ENCODE measurements around the gene FADS2.

Gene FADS2

DNA sequence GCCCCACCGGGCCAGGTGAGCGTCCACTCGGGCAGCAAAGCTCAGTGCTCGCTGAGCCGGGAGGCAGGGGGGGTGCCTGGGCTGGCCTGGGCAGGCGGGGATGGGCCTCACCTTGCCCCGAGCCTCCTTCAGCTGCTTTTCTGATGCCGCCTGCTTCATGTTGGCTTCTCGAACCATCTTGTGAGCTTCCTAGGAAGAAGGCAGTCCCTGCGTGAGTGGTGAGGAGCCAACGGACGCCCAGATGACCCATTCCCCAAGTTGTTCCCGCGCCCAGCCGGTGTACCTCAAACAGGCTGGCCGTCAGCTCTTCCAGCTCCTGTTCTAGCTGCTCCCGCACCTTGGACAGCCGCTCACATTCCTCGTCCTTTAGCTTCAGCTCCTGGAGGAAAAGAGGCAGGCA lies 79.2 kb downstream of the FADS2 start:
- DNase-seq (ENCODE audit: low spot score), result no peak

DNA sequence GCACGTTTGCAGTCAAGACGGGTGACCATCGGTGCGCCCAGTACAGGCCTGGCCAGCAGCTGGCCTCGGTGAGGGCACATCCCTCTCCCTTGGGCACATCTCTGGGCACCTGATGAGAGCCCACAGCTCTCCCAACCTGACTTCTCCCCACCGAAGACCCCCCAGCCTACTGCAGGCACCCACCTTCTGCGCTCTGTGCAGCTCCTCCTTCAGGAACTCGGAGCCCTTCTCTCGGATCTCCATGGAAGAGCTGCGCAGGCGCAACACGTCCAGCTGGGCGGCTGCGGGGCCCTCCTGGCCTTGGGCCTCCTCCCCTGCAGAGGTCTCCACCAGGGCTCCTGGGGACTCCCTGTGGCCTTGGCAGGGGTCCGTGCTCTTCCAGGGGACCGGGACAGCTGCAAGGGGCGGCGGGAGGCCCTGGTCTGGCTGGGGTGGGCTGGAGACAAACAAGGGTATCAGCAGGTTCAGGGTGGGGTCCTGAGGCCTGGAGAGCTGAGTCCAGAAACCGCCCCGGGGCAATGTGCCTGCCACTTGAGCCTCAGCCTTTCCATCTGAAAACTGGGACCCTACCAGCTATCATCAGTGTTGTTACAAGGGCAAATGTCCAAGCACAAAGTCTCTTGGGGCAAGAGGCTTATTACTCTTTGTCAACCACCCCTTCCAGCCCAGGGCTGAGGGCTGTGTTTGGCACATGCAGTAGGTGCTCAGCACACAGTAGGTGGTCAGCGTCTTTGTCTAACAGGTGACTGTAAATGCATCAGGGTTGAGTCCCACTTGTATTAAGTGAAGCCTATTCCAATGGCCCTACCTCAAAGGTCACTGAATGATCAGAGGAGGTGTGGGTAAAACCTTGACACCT lies 80.0 kb downstream of the FADS2 start:
- no peak for DNase-seq (ENCODE audit: low spot score)

DNA sequence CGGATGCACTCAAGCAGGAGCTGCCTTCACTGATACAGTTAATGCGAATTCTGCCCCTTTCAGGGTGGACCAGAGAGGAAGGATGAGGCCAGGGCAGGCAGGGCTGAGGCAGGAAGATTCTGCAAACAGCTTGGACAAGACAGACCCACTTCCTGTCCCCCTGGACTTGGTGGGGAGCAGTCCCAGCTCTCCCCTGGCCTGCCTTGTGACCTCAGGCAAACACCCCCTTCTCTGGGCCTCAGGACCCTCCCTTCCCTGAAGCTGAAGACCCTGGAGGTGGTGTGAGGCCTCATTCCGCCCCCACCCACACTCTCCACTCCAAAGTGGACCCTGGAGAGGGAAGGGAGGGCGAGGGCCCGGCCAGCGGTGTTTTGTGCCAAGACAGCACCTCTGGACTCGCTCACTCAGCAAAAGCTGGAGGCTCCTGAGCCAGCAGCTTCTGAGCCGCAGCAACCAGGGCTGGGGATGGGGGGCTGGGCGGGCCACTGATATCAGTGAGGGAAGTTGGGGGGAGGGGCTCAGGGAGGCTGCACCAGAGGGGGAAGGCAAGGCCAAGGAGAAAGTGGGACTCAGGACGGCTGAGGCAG lies 80.7 kb downstream of the FADS2 start:
- DNase-seq (ENCODE audit: low spot score), result no peak

DNA sequence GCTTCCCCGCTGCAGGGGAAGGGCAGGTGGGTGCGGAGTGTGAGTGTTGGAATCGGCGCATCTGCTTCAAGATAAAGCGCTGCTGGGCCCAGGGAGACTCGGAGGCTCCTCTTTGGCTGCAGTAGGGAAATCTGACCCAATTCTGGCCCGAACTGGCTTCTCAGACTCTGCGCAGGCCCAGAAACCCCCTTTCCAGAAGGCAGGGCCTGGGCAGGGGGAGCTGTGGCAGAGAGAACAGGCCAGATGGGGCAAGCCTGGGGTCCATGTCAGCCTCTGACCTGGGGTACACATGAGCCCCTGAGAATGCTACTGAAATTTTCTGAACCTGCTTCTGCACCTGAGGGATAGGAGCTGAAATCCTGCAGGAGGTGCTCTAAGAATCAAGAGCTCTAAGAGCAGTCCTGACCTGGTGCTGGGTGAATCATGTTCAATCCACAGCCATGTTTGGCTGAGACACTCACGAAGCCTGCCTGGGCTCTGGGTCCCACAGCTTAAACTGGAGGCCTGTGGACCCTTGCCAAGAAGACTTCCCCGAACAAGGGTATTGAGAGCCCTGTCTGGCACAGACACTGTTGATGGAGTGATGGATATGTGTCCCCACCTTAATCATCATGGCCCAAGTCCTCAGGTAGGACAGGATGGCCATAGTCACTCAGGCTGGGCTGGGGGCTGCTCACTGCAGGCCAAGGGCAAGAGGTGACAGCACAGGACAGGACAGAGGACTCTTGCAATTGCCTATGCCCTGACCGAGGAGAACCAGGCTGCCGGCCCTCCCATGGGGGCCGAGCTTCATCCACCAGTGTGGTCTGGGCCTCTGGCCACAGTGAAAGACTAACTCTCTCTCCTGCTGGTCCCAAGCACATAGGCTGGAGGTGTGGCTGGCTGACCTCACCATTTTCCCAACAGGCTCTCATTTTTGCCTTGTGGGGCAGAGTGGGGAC lies 82.4 kb downstream of the FADS2 start:
- no peak for DNase-seq (ENCODE audit: low spot score)

DNA sequence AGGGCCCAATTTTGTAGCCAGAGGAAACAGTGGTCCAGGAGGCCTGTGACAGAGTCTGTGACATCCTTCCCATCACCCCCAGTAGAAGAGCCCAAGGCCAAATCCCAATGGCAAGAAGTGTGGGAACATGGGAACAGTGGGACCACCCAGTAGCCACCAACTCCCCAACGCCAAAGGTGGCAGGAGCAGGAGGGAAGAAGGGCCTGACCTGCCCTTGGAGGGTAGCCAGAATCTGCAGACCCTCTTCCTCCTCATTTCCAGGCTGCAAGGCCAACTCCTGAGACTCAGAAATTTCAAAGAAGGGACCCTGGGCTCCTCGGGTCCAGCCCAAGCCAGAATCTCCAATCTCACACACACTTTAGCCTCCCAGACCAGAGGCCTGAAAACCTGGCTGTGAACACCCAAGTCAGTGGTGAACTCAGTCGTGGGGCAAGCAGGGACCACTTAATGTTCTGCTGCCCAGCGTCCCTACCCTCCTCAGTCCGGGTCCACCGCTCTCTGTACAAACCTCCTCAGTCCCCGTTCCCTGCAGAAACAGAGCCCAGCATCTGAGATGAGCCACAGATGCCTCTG lies 83.1 kb downstream of the FADS2 start:
- DNase-seq (ENCODE audit: low spot score), result no peak

DNA sequence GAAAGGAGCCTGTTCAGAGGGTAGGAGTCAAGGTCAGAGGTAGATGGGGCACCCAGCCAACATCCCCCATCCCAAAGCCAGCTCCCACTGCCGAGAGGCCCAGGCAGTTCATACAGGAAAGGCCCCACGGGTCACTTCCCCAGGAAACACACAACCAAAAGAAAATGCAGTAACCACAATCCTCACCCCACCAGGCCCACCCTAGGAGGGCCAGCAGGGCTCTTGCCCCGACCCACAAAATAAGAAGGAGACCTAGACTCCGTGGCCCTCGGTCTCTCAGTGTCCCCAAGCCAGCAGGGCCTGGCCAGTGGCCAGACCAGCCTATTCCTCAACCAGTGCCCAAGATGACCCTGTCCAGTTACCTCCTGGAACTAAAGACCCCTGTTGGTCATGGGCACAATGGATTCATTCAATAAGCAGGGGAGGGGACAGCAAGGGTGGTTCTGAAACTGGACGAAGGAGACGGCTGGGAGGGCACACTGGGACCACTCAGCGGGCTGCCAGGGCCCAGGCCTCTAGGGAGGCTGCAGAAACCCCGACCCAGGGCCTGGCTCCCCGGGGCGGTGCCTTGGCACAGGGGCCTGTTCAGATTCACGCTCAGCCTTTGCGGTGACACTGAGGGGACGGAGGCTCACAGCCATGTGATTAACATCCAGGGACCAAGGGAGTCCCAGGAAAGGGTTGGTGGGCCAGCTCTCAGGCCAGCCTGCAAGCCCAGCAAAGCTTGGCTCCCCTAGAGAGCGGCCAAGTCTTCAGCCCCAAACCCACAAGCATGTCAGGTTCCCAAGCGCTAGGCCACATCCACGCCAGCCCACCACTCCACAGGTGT lies 83.8 kb downstream of the FADS2 start:
- no peak for DNase-seq (ENCODE audit: low spot score)

DNA sequence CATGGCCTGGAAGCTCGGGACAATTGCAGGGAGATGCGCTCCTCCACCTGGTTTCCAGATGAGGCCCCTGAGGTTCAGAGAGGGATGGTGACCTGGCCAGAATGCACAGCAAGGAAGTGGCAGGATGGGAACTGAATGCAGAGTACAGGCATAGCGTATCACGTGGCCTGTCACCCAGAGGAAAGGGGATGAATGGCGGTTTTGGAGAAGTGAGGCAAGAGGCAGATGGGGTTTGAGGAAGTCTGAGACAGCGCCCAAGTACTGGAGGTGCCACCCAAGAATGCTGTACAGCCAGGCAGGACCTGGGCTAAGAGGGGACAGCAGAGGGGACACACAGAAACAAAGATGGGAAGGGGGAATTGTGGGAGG lies 84.4 kb downstream of the FADS2 start:
- DNase-seq (ENCODE audit: low spot score), result peak; percentile 12

DNA sequence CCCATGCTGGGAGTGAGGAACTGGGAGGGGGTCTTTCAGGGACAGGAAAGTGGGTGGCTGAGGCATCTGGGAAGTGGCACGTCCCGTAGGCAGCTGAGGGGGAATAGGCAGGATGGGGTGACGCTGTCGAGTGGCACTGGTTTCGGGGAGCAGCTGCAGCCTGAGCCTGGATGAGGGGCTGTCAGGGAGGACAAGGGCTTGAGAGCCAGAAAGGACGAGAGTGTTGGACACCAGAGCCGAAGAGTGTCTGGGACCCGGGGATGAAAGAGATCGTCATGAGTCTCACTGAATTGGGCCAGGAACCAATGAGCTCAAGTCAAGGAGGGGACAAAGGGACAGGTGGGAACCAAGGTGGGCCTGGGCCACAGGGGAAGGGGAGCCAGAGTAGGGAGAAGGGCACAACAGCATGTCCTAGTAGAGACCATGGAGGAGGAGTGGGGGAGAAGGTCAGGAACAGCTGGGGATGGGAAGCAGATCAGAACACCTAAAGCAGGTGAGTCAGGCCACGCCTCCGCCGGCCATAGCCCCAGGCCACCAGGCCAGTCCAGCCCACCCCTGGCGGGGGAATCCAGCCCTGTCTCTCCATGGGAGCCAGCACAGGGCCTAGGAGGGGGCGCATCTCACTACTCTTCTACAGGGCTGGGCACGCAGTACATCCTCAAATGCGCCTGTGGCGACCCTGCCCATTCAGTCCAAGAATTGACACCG lies 85.0 kb downstream of the FADS2 start:
- DNase-seq (ENCODE audit: low spot score), result peak; percentile 15

DNA sequence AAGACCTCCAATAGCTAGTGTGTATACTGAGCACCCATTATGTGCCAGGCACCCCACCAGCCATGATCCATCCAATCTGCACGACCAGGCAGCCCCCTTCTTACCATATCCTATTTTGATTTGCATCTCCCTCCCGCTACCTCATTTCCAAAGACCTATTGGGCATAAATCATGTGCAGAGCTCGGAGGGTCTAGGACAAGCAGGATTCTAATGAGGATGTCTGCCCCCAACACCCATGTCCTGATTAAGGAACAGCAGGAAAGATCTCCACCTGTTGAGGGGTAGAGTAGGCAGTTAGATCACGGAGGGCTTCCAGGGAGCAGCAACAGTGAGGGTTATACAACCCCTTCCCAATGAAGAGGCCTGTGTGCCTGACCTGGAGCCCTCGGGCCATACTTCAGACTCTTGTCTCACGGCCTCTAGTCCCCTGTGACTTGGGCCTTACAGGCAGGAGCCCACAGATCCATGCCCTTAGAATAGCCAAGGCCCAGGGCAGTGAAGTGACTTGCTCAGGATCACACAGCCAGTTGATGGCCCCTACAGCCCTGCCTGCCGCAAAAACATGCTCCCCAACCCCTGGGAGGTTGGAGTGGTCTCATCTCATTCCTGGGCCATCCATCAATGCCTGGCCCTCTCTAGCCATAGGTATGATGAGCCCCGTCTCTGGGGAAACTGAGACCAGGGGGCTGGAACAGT lies 85.7 kb downstream of the FADS2 start:
- peak; percentile 17 for DNase-seq (ENCODE audit: low spot score)

DNA sequence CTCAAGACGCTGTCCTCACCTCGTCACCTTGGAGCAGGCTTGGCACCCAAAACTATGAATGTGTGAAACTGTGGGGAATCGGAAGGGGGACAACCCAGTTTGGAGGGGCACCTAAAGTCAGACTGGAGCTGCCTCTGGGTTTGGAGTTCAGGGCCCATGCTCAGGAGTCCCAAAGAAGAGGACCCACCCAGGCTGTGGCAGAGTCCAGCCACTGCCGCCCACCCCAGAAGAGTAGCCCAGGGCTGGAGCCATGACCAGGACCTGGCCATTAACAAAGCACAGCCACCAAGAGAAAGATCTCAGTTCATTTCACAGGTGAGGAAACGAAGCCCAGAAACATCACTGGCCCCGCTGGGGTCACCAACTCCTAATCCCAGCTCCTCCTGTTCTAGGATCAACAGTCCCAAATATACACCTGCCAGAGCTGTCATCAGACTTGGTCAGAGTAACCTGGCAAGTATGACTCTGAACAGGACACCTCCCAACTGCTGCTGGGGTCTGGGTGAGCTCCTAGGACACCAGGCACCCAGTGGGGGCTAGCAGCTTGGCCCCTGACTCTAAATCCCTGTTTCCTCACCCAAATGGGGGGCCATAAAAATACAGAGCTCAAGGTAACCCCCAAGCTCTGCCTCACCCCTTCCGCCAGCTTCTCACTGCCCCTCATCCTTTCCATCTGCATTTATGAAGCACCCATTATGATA lies 86.5 kb downstream of the FADS2 start:
- peak; percentile 35 for DNase-seq (ENCODE audit: low spot score)

DNA sequence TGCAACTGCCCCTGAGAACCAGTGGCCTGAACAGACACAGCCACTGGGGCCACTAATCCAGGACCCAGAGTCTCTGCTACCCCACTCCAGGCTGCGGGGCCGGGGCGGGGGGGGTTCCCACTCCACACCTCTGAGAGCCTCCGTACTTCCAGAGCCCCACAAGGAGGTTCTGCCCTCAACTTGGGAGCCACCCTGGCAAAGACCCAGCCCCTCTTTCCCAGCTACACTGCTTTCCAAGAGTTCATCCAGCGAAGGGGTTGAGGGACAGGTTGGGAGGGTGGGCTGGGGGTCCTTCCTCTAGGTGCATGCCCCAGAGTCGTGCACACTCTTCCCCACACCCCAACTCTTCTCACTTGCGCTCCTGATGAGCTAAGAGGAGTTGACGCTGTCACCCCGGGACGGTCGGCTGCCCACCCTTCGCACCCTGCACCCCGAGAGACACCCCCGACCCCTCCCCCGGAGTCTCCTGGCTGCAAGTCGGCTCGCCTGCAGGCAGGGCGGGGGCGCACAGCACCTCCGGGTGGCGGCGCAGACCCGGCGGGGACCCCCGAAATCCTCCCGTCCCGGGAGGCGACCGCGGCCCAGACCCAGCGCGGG lies 88.7 kb downstream of the FADS2 start:
- DNase-seq (ENCODE audit: low spot score), result peak; percentile 59

Data from HuH-7 (cell line).